Sigmoid colon (tissue), 7 donors: ENCODE measurements around the gene GADL1. TPM values are rescaled to one million over a fixed set of nuclear protein-coding genes. Genes with fewer than 3 reads are reported as not detected.

Experiments
- DNase-seq: peaks from one replicate; pipeline ENCODE4 v3.0.0-alpha.2; 2019
- H3K27ac ChIP-seq, 4 donors: fragments of 200-600 bp; sonication (generic); one replicate each; pipeline ENCODE4 v1.5.1; 2016 to 2019; ENCODE audit warnings: mild to moderate bottlenecking in 1 of 4
- H3K27me3 ChIP-seq, 3 donors: fragments of 200-600 bp; sonication (generic); one replicate each; pipeline ENCODE4 v1.5.1; 2019; ENCODE audit warnings: mild to moderate bottlenecking in 1 of 3
- H3K36me3 ChIP-seq, 4 donors: fragments of 200-600 bp; sonication (generic); one replicate each; pipeline ENCODE4 v1.5.1; 2016 to 2019
- H3K4me1 ChIP-seq, 4 donors: fragments of 200-600 bp; sonication (generic); one replicate each; pipeline ENCODE4 v1.5.1; 2017 to 2019
- H3K4me3 ChIP-seq, 4 donors: fragments of 200-600 bp; sonication (generic); one replicate each; pipeline ENCODE4 v1.5.1; 2017 to 2019; ENCODE audit warnings: mild to moderate bottlenecking in 2 of 4, moderate library complexity in 1 of 4
- H3K9me3 ChIP-seq, 4 donors: fragments of 200-600 bp in 3 of 4; sonication (generic) in 3 of 4; one replicate each; pipeline versions ENCODE4 v1.5.1 to v1.6.1; 2013 to 2019
- CTCF ChIP-seq, 4 experiments: fragments of 450-650 bp in 3 of 4; fragments of 200-600 bp in 1 of 4; IDR thresholded peaks; one replicate each; pipeline ENCODE4 v1.5.1; 2016 to 2019; ENCODE audit warnings: antibody characterized with exemption in 4 of 4, mild to moderate bottlenecking in 3 of 4, moderate library complexity in 2 of 4
- EP300 ChIP-seq, 4 donors: sonication (generic); formaldehyde crosslinking; IDR thresholded peaks; one replicate each; pipeline ENCODE4 v1.6.1; 2017; ENCODE audit warnings: antibody characterized with exemption in 4 of 4
- POLR2A ChIP-seq, 2 donors: fragments of 450-650 bp; IDR thresholded peaks; one replicate each; pipeline ENCODE4 v1.6.1; 2016; ENCODE audit warnings: antibody characterized with exemption in 2 of 2, mild to moderate bottlenecking in 2 of 2, moderate library complexity in 2 of 2
- POLR2AphosphoS5 ChIP-seq, 4 donors: sonication (generic); formaldehyde crosslinking; IDR thresholded peaks; one replicate each; pipeline ENCODE4 v1.6.1; 2017; ENCODE audit warnings: antibody characterized with exemption in 4 of 4
- WGBS, 2 donors: extraction: QIAGEN DNeasy Blood & Tissue Kit; methylation state at CpG; one replicate each; pipeline ENCODE4 v1.1.7; 2013; 5-methylcytosine and 5-hydroxymethylcytosine counted together
- intact Hi-C: fragments of 100-400 bp; cut with DNase I; formaldehyde crosslinking; loops from one replicate; pipeline ENCODE4 v1.15.1; 2023
- polyA plus RNA-seq, 3 donors: library from polyadenylated mRNA; stranded (reverse); fragments of 200-250 nt; gene quantifications; one replicate each; pipeline ENCODE4 v1.2.3, GENCODE V29; 2013
- total RNA-seq, 4 donors: library from RNA; depleted of rRNA; stranded (reverse); fragments of >200 nt; gene quantifications; one replicate each; pipeline ENCODE4 v1.1.0, GENCODE V29; 2016
- donor health status: healthy with polysubstance abuse.
- donor health status: Bipolar disorder and iron deficiency.
- donor health status: healthy.

The GADL1 gene
- total and polyA plus RNA-seq, 7 donors: not detected

- DNase-seq: no peak
- H3K9me3 ChIP-seq: no peaks in the 10 kb centered on the region
- H3K36me3 ChIP-seq: peaks cover 0 to 73% (median 14%) of the 10 kb centered on the region in 4 donors
- H3K27me3 ChIP-seq: no peaks in the 10 kb centered on the region
- no peak overlapping the region for H3K4me3 ChIP-seq
- intact Hi-C loops: loop anchor here (5.0 kb wide), 4 partner anchors 193 to 648 kb away; no protein-coding TSS in a partner anchor
- peaks cover 0 to 97% (median 87%) of the 10 kb centered on the region in 4 donors for H3K4me1 ChIP-seq
- H3K27ac ChIP-seq: peak overlapping the region; percentile 72 to 83 (median 75)
- TF ChIP-seq EP300 (IDR thresholded peaks at IDR 0.05): no peak
- no peak for TF ChIP-seq POLR2AphosphoS5 (IDR thresholded peaks at IDR 0.05)
- no peak for TF ChIP-seq POLR2A (IDR thresholded peaks at IDR 0.05)
- 72 to 74% methylated on average over 2 of the region's 2 CpGs for WGBS, 2 donors
These were observed 204.3 kb downstream of the GADL1 start for GRCh38 chr3:30690199-30690598.

GRCh38 chr3:30688776-30689641 lies 205.5 kb downstream of the GADL1 start:
- Histone ChIP-seq H3K4me3 (no peak overlapping the region), H3K4me1 (peaks cover 0 to 100% (median 93%) of the 10 kb centered on the region in 4 donors), H3K9me3 (no peaks in the 10 kb centered on the region), H3K27me3 (no peaks in the 10 kb centered on the region), H3K36me3 (peaks cover 0 to 61% (median 12%) of the 10 kb centered on the region in 4 donors), H3K27ac (peak overlapping the region; percentile 72 to 83 (median 75))
- WGBS, 2 donors: 8 to 37% methylated on average over 10 of the region's 10 CpGs
- TF ChIP-seq CTCF (IDR thresholded peaks at IDR 0.05): no peak
- TF ChIP-seq POLR2A (IDR thresholded peaks at IDR 0.05): no peak
- TF ChIP-seq EP300 (IDR thresholded peaks at IDR 0.05): no peak
- peak in 1 of 4 donors; percentile 25 for TF ChIP-seq POLR2AphosphoS5 (IDR thresholded peaks at IDR 0.05)
- DNase-seq: no peak
- intact Hi-C loops: no loop called here

GRCh38 chr3:30687930-30688570 lies 206.4 kb downstream of the GADL1 start:
- H3K9me3 ChIP-seq: no peaks in the 10 kb centered on the region
- H3K27ac ChIP-seq: peak overlapping the region; percentile 72 to 83 (median 75)
- no peak for DNase-seq
- intact Hi-C loops: no loop called here
- peaks cover 0 to 56% (median 12%) of the 10 kb centered on the region in 4 donors for H3K36me3 ChIP-seq
- H3K4me3 ChIP-seq: no peak overlapping the region
- H3K4me1 ChIP-seq: peaks cover 0 to 100% (median 94%) of the 10 kb centered on the region in 4 donors
- WGBS, 2 donors: 80 to 86% methylated on average over 8 of the region's 8 CpGs
- TF ChIP-seq POLR2AphosphoS5 (IDR thresholded peaks at IDR 0.05) (no peak), EP300 (IDR thresholded peaks at IDR 0.05) (no peak), CTCF (IDR thresholded peaks at IDR 0.05) (no peak), POLR2A (IDR thresholded peaks at IDR 0.05) (no peak)
- no peaks in the 10 kb centered on the region for H3K27me3 ChIP-seq

GRCh38 chr3:30686799-30687198 lies 207.7 kb downstream of the GADL1 start:
- Histone ChIP-seq H3K36me3 (peaks cover 0 to 44% (median 12%) of the 10 kb centered on the region in 4 donors), H3K4me1 (peaks cover 0 to 100% (median 99%) of the 10 kb centered on the region in 4 donors), H3K27ac (peak overlapping the region in 2 of 4 donors; percentile 78 to 83), H3K9me3 (no peaks in the 10 kb centered on the region), H3K4me3 (no peak overlapping the region), H3K27me3 (no peaks in the 10 kb centered on the region)
- WGBS, 2 donors: 42 to 77% methylated on average over 2 of the region's 2 CpGs
- no peak for TF ChIP-seq POLR2A (IDR thresholded peaks at IDR 0.05)
- no peak for TF ChIP-seq EP300 (IDR thresholded peaks at IDR 0.05)
- TF ChIP-seq CTCF (IDR thresholded peaks at IDR 0.05): no peak
- no peak for TF ChIP-seq POLR2AphosphoS5 (IDR thresholded peaks at IDR 0.05)
- intact Hi-C loops: no loop called here
- no peak for DNase-seq

GRCh38 chr3:30686176-30686575 lies 208.3 kb downstream of the GADL1 start:
- Histone ChIP-seq H3K4me3 (no peak overlapping the region), H3K27ac (peak overlapping the region; percentile 8 to 83 (median 45)), H3K36me3 (peaks cover 0 to 37% (median 12%) of the 10 kb centered on the region in 4 donors), H3K9me3 (no peaks in the 10 kb centered on the region), H3K4me1 (peaks cover 0 to 100% (median 100%) of the 10 kb centered on the region in 4 donors), H3K27me3 (no peaks in the 10 kb centered on the region)
- intact Hi-C loops: no loop called here
- TF ChIP-seq EP300 (IDR thresholded peaks at IDR 0.05) (no peak), POLR2A (IDR thresholded peaks at IDR 0.05) (no peak), POLR2AphosphoS5 (IDR thresholded peaks at IDR 0.05) (no peak), CTCF (IDR thresholded peaks at IDR 0.05) (no peak)
- 94 to 98% methylated on average over 2 of the region's 2 CpGs for WGBS, 2 donors
- DNase-seq: no peak
